ENCODE measurements around the gene LRRC41. TPM values are rescaled to one million over a fixed set of nuclear protein-coding genes. Genes with fewer than 3 reads are reported as not detected.

LRRC41 gene
- total and polyA plus RNA-seq, 2 of the 13 experiments (the other 11 are each of a cell fraction or from before 2014, with no cell fraction given) = 48.1 to 53.6 TPM

DNA sequence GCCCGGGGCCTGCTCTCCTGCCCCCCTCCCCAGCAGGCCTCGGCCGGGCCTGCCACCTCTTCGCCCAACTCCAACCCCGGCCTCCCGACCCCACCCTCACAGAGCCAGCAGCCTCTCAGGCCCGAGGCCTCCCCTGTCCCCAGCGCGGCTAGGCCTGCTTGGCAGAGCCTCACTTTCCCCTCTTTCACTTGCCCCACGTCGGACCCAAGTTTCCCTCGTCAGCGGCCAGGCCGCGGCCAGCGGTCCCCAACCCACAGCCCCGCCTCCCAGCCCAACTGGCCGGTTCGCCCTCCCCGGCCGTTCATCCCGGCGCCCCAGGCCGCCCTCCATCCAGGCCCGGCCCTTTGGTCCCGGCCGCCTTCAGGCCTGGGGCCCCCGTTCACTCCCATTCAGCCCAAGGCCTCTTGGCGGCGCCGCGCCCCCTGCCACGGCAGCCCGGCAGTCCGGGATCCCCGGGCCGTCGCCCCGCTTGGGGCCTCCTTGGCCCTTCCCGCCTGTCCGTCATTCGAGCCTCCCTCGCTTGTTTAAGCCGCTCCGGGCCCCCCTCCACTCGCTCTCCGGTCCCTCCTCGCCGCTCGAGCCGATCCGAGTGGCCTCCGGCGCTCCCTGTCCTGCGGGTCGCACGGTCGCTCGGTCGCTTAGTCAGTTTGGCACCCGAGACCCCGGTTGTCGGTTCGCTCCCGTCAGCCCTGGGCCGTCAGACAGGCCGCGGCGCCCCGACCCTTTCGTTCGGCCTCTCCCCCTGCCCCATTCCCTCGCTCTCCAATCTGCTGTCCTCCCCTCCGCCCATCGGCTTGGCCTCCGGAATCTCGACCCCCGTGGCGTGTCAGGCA, 1.4 kb downstream of the LRRC41 start (continued):
- TF ChIP-seq RAD21 (CRISPR knock-in tag; IDR thresholded peaks at IDR 0.05) (peak; percentile 55; the same call in 1 of the 2 replicates), ZBTB1 (CRISPR knock-in tag; IDR thresholded peaks at IDR 0.05; ENCODE audit: borderline replicate concordance) (no peak; the same call in 1 of the 2 replicates), ZNF841 (CRISPR knock-in tag; IDR thresholded peaks at IDR 0.05; ENCODE audit: borderline replicate concordance) (no peak), SRY (CRISPR knock-in tag; IDR thresholded peaks at IDR 0.05) (peak; percentile 74; the same call in 1 of the 2 replicates), ZFP1 (CRISPR knock-in tag; IDR thresholded peaks at IDR 0.05) (no peak), FOXK1 (CRISPR knock-in tag; IDR thresholded peaks at IDR 0.05; ENCODE audit: borderline replicate concordance, low read depth) (no peak), ISL2 (CRISPR knock-in tag; IDR thresholded peaks at IDR 0.05) (peak; percentile 48; the same call in 1 of the 2 replicates), HES4 (CRISPR knock-in tag; IDR thresholded peaks at IDR 0.05; ENCODE audit: borderline replicate concordance) (no peak; the same call in 1 of the 2 replicates), ZNF850 (CRISPR knock-in tag; conservative IDR thresholded peaks at IDR 0.05) (peak; percentile 90; the same call in 1 of the 2 replicates), SPEN (CRISPR knock-in tag; IDR thresholded peaks at IDR 0.05; ENCODE audit: low read depth) (peak; percentile 72; the same call in 1 of the 2 replicates), ARID2 (CRISPR knock-in tag; IDR thresholded peaks at IDR 0.05; ENCODE audit: borderline replicate concordance) (no peak), AGO1 (IDR thresholded peaks at IDR 0.05; ENCODE audit: low read depth, low read length, poor library complexity, severe bottlenecking) (peak; percentile 87)
- TF ChIP-seq, protein P1, sequence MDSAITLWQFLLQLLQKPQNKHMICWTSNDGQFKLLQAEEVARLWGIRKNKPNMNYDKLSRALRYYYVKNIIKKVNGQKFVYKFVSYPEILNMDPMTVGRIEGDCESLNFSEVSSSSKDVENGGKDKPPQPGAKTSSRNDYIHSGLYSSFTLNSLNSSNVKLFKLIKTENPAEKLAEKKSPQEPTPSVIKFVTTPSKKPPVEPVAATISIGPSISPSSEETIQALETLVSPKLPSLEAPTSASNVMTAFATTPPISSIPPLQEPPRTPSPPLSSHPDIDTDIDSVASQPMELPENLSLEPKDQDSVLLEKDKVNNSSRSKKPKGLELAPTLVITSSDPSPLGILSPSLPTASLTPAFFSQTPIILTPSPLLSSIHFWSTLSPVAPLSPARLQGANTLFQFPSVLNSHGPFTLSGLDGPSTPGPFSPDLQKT (CRISPR knock-in tag; IDR thresholded peaks at IDR 0.05; ENCODE audit: borderline replicate concordance) = no peak
- TF ChIP-seq, protein P2, sequence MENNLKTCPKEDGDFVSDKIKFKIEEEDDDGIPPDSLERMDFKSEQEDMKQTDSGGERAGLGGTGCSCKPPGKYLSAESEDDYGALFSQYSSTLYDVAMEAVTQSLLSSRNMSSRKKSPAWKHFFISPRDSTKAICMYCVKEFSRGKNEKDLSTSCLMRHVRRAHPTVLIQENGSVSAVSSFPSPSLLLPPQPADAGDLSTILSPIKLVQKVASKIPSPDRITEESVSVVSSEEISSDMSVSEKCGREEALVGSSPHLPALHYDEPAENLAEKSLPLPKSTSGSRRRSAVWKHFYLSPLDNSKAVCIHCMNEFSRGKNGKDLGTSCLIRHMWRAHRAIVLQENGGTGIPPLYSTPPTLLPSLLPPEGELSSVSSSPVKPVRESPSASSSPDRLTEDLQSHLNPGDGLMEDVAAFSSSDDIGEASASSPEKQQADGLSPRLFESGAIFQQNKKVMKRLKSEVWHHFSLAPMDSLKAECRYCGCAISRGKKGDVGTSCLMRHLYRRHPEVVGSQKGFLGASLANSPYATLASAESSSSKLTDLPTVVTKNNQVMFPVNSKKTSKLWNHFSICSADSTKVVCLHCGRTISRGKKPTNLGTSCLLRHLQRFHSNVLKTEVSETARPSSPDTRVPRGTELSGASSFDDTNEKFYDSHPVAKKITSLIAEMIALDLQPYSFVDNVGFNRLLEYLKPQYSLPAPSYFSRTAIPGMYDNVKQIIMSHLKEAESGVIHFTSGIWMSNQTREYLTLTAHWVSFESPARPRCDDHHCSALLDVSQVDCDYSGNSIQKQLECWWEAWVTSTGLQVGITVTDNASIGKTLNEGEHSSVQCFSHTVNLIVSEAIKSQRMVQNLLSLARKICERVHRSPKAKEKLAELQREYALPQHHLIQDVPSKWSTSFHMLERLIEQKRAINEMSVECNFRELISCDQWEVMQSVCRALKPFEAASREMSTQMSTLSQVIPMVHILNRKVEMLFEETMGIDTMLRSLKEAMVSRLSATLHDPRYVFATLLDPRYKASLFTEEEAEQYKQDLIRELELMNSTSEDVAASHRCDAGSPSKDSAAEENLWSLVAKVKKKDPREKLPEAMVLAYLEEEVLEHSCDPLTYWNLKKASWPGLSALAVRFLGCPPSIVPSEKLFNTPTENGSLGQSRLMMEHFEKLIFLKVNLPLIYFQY (CRISPR knock-in tag; IDR thresholded peaks at IDR 0.05; ENCODE audit: borderline replicate concordance) = no peak
- TF ChIP-seq, protein P3, sequence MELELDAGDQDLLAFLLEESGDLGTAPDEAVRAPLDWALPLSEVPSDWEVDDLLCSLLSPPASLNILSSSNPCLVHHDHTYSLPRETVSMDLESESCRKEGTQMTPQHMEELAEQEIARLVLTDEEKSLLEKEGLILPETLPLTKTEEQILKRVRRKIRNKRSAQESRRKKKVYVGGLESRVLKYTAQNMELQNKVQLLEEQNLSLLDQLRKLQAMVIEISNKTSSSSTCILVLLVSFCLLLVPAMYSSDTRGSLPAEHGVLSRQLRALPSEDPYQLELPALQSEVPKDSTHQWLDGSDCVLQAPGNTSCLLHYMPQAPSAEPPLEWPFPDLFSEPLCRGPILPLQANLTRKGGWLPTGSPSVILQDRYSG (CRISPR knock-in tag; IDR thresholded peaks at IDR 0.05) = peak; percentile 25; the same call in 1 of the 2 replicates
- TF ChIP-seq, protein P4, sequence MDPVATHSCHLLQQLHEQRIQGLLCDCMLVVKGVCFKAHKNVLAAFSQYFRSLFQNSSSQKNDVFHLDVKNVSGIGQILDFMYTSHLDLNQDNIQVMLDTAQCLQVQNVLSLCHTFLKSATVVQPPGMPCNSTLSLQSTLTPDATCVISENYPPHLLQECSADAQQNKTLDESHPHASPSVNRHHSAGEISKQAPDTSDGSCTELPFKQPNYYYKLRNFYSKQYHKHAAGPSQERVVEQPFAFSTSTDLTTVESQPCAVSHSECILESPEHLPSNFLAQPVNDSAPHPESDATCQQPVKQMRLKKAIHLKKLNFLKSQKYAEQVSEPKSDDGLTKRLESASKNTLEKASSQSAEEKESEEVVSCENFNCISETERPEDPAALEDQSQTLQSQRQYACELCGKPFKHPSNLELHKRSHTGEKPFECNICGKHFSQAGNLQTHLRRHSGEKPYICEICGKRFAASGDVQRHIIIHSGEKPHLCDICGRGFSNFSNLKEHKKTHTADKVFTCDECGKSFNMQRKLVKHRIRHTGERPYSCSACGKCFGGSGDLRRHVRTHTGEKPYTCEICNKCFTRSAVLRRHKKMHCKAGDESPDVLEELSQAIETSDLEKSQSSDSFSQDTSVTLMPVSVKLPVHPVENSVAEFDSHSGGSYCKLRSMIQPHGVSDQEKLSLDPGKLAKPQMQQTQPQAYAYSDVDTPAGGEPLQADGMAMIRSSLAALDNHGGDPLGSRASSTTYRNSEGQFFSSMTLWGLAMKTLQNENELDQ (CRISPR knock-in tag; IDR thresholded peaks at IDR 0.05; ENCODE audit: borderline replicate concordance) = no peak
